ENCODE data around the gene TTL. TPM values are rescaled to one million over a fixed set of nuclear protein-coding genes. Genes with fewer than 3 reads are reported as not detected.

The TTL gene
- total and polyA plus RNA-seq, 2 of the 13 experiments (the other 11 are each of a cell fraction or from before 2014, with no cell fraction given): 19.0 to 59.8 TPM

DNA sequence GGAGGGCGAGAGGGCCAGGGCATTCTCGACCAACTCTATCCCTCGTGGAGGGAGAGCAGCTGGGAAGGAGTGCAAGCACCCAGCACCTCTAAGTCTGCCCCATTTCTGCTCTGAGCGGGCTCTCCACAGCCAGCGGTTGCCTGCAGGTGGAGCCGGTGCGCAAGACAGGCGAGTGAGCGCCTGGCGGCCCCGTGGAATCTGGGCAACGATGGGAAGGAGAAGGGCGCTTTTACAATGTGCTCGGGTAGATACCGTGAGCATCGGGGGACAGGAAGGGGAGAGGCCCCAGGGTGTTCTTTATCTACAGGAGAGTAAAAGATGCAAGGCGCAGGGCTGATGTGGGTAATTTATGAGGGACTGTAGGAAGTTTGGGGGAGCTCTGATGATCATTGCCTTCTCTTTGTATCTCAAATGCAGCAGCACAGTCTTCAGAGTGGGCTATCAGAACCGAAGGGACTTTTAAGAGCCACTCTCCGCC lies 867 bp upstream of the TTL start (continued):
- TF ChIP-seq, protein P1, sequence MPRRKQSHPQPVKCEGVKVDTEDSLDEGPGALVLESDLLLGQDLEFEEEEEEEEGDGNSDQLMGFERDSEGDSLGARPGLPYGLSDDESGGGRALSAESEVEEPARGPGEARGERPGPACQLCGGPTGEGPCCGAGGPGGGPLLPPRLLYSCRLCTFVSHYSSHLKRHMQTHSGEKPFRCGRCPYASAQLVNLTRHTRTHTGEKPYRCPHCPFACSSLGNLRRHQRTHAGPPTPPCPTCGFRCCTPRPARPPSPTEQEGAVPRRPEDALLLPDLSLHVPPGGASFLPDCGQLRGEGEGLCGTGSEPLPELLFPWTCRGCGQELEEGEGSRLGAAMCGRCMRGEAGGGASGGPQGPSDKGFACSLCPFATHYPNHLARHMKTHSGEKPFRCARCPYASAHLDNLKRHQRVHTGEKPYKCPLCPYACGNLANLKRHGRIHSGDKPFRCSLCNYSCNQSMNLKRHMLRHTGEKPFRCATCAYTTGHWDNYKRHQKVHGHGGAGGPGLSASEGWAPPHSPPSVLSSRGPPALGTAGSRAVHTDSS (CRISPR knock-in tag; conservative IDR thresholded peaks at IDR 0.05): no peak
- no peak for TF ChIP-seq CCAR2 (optimal IDR thresholded peaks at IDR 0.05; ENCODE audit: low read depth, low read length)
- peak; percentile 9; the same call in 1 of the 2 replicates for TF ChIP-seq ZNF337 (CRISPR knock-in tag; IDR thresholded peaks at IDR 0.05; ENCODE audit: borderline replicate concordance, low read depth)
- TF ChIP-seq, protein P2, sequence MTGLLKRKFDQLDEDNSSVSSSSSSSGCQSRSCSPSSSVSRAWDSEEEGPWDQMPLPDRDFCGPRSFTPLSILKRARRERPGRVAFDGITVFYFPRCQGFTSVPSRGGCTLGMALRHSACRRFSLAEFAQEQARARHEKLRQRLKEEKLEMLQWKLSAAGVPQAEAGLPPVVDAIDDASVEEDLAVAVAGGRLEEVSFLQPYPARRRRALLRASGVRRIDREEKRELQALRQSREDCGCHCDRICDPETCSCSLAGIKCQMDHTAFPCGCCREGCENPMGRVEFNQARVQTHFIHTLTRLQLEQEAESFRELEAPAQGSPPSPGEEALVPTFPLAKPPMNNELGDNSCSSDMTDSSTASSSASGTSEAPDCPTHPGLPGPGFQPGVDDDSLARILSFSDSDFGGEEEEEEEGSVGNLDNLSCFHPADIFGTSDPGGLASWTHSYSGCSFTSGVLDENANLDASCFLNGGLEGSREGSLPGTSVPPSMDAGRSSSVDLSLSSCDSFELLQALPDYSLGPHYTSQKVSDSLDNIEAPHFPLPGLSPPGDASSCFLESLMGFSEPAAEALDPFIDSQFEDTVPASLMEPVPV (CRISPR knock-in tag; IDR thresholded peaks at IDR 0.05): no peak; the same call in 1 of the 2 replicates
- no peak for TF ChIP-seq DNMT1 (CRISPR knock-in tag; IDR thresholded peaks at IDR 0.05)
- TF ChIP-seq, protein P3, sequence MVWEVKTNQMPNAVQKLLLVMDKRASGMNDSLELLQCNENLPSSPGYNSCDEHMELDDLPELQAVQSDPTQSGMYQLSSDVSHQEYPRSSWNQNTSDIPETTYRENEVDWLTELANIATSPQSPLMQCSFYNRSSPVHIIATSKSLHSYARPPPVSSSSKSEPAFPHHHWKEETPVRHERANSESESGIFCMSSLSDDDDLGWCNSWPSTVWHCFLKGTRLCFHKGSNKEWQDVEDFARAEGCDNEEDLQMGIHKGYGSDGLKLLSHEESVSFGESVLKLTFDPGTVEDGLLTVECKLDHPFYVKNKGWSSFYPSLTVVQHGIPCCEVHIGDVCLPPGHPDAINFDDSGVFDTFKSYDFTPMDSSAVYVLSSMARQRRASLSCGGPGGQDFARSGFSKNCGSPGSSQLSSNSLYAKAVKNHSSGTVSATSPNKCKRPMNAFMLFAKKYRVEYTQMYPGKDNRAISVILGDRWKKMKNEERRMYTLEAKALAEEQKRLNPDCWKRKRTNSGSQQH (CRISPR knock-in tag; IDR thresholded peaks at IDR 0.05; ENCODE audit: low read depth): peak; percentile 10; the same call in 1 of the 2 replicates
- TF ChIP-seq, protein P4, sequence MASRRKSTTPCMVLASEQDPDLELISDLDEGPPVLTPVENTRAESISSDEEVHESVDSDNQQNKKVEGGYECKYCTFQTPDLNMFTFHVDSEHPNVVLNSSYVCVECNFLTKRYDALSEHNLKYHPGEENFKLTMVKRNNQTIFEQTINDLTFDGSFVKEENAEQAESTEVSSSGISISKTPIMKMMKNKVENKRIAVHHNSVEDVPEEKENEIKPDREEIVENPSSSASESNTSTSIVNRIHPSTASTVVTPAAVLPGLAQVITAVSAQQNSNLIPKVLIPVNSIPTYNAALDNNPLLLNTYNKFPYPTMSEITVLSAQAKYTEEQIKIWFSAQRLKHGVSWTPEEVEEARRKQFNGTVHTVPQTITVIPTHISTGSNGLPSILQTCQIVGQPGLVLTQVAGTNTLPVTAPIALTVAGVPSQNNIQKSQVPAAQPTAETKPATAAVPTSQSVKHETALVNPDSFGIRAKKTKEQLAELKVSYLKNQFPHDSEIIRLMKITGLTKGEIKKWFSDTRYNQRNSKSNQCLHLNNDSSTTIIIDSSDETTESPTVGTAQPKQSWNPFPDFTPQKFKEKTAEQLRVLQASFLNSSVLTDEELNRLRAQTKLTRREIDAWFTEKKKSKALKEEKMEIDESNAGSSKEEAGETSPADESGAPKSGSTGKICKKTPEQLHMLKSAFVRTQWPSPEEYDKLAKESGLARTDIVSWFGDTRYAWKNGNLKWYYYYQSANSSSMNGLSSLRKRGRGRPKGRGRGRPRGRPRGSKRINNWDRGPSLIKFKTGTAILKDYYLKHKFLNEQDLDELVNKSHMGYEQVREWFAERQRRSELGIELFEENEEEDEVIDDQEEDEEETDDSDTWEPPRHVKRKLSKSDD (CRISPR knock-in tag; IDR thresholded peaks at IDR 0.05; ENCODE audit: low read depth): no peak
- peak; percentile 35 for TF ChIP-seq AGO2 (optimal IDR thresholded peaks at IDR 0.05; ENCODE audit: low read depth, low read length)
- TF ChIP-seq ARNT (IDR thresholded peaks at IDR 0.05): no peak
- peak; percentile 84; the same call in 1 of the 2 replicates for TF ChIP-seq ZNF501 (CRISPR knock-in tag; IDR thresholded peaks at IDR 0.05)
- TF ChIP-seq ZNF788 (CRISPR knock-in tag; IDR thresholded peaks at IDR 0.05; ENCODE audit: borderline replicate concordance): peak; percentile 29; the same call in 1 of the 2 replicates
- no peak for TF ChIP-seq ZNF251 (CRISPR knock-in tag; IDR thresholded peaks at IDR 0.05)
- 0 out of 2 replicates have a peak, but pooled peaks have one; percentile 49 for TF ChIP-seq ELF4 (CRISPR knock-in tag; IDR thresholded peaks at IDR 0.05; ENCODE audit: borderline replicate concordance)
- peak; percentile 37; the same call in 1 of the 2 replicates for TF ChIP-seq PATZ1 (CRISPR knock-in tag; IDR thresholded peaks at IDR 0.05)
- TF ChIP-seq ZNF572 (CRISPR knock-in tag; IDR thresholded peaks at IDR 0.05): no peak
- no peak for TF ChIP-seq E2F5 (CRISPR knock-in tag; conservative IDR thresholded peaks at IDR 0.05)
